ENCODE data around the gene SLC16A11. TPM values are rescaled to one million over a fixed set of nuclear protein-coding genes. Genes with fewer than 3 reads are reported as not detected.
A peak's percentile ranks its signal among the peaks of the same experiment; 100 is the strongest.

The SLC16A11 gene
- total and polyA plus RNA-seq, 9 of the 15 experiments (the other 6 are each of a cell fraction or from before 2014, with no cell fraction given), result not detected

- peak; percentile 59 for FAIRE-seq
- no peak overlapping the region for H3K9ac ChIP-seq (ENCODE audit: insufficient read depth in 1 of 2, low read depth in 2 of 2, low read length in 2 of 2)
- H3K4me2 ChIP-seq (ENCODE audit: insufficient read depth, low read length), result no peak overlapping the region
- no peak; the same call in 2 of the 3 replicates for ATAC-seq
- peak; percentile 42 to 68 (median 44) for DNase-seq (ENCODE audit: extremely low read depth in 1 of 4, low spot score in 3 of 4)
- ChIA-PET CTCF (ENCODE audit: low intra/inter-chr PET ratio) (no interaction called here), POLR2A (no interaction called here)
- no peaks in the 10 kb centered on the region for H3K9me1 ChIP-seq (ENCODE audit: control insufficient read depth, insufficient read depth, low read length)
- WGBS (ENCODE audit: insufficient coverage, low coverage, missing lambda C conversion rate), result 2% methylated on average over 6 of the region's 6 CpGs
- in situ Hi-C loops (cut with MboI) (no loop called here), intact Hi-C loops (cut with micrococcal nuclease) (no loop called here)
- no peaks in the 10 kb centered on the region for H3K36me3 ChIP-seq (ENCODE audit: control insufficient read depth, insufficient read depth, low read length)
- no peaks in the 10 kb centered on the region for H3K79me2 ChIP-seq (ENCODE audit: control insufficient read depth, insufficient read depth, low read length)
- no TSS peak for BruUV-seq (replicated peaks)
- peaks cover 10 to 22% of the 10 kb centered on the region in 2 experiments for H3K27me3 ChIP-seq (ENCODE audit: control insufficient read depth in 2 of 2, insufficient read depth in 2 of 2, low read length in 2 of 2)
- no peak overlapping the region for H2AFZ ChIP-seq (ENCODE audit: low read depth, low read length)
- 0 out of 2 replicates have a peak, but pooled peaks cover 2% of the 10 kb centered on the region for H4K20me1 ChIP-seq (replicated peaks; ENCODE audit: control insufficient read depth, insufficient read depth, low read length)
- H3K4me1 ChIP-seq (replicated peaks in 1 of 2; ENCODE audit: control insufficient read depth in 2 of 2, insufficient read depth in 2 of 2, low read length in 2 of 2), result no peaks in the 10 kb centered on the region
- no peaks in the 10 kb centered on the region for H3K9me3 ChIP-seq (replicated peaks; ENCODE audit: control insufficient read depth, insufficient read depth, low read depth, low read length)
- H3K4me3 ChIP-seq, result no peak overlapping the region
- no peak overlapping the region for H3K27ac ChIP-seq (ENCODE audit: extremely low read depth, low read depth, low read length)
- TF ChIP-seq NFIC (IDR thresholded peaks at IDR 0.05) (peak; percentile 93), ZNF639 (CRISPR knock-in tag; conservative IDR thresholded peaks at IDR 0.05 in 1 of 2, IDR thresholded peaks at IDR 0.05 in 1 of 2) (0 out of 4 replicates have a peak, but pooled peaks of 1 of the 2 experiments have one; percentile 37), CTCF (IDR thresholded peaks at IDR 0.05 in 2 of 3, conservative IDR thresholded peaks at IDR 0.05 in 1 of 3; ENCODE audit: insufficient read depth in 2 of 3, low read depth in 1 of 3, low read length in 3 of 3) (no peak), CBFA2T3 (IDR thresholded peaks at IDR 0.05) (peak; percentile 90), NCOA6 (IDR thresholded peaks at IDR 0.05) (no peak), TRIM24 (IDR thresholded peaks at IDR 0.05) (peak; percentile 53 to 66), BACH1 (tag; IDR thresholded peaks at IDR 0.05) (0 out of 2 replicates have a peak, but pooled peaks have one; percentile 37), SMAD4 (CRISPR knock-in tag; conservative IDR thresholded peaks at IDR 0.05) (no peak), PPARD (CRISPR knock-in tag; IDR thresholded peaks at IDR 0.05) (no peak), BCLAF1 (IDR thresholded peaks at IDR 0.05; ENCODE audit: borderline replicate concordance in 1 of 2, control insufficient read depth in 1 of 2, low read depth in 2 of 2, low read length in 1 of 2) (no peak), ATF3 (IDR thresholded peaks at IDR 0.05) (peak; percentile 80), ATF3 (CRISPR knock-in tag; conservative IDR thresholded peaks at IDR 0.05) (no peak), RFX7 (CRISPR knock-in tag; IDR thresholded peaks at IDR 0.05) (no peak), ZNF12 (CRISPR knock-in tag; IDR thresholded peaks at IDR 0.05) (peak; percentile 92), HDAC2 (IDR thresholded peaks at IDR 0.05) (0 out of 2 replicates have a peak, but pooled peaks have one; percentile 20)
These were observed 16.4 kb upstream of the SLC16A11 start for GRCh38 chr17:7060165-7060891.
